ENCODE measurements around the gene LGALS9.
"Not testable (repeated sequence)": the region's sequence is repeated elsewhere in the genome, so short reads cannot be mapped to it uniquely, and the experiment has no call there.

Gene LGALS9

GRCh38 chr17:27644586-27644985 lies 13.6 kb downstream of the LGALS9 start:
- in situ Hi-C loops (cut with HindIII; ENCODE audit: low pct_ligation_motif_present, low pct_unique_long_range_greater_than_20kb, low sequenced_read_pairs): no loop called here
- DNase-seq: no peak

- in situ Hi-C loops (cut with HindIII; ENCODE audit: low pct_ligation_motif_present, low pct_unique_long_range_greater_than_20kb, low sequenced_read_pairs); DNase-seq: not testable (repeated sequence)
Measured at GRCh38 chr17:27645621-27646020, 14.6 kb downstream of the LGALS9 start.

GRCh38 chr17:27646232-27646631 lies 15.2 kb downstream of the LGALS9 start:
- DNase-seq: no peak
- in situ Hi-C loops (cut with HindIII; ENCODE audit: low pct_ligation_motif_present, low pct_unique_long_range_greater_than_20kb, low sequenced_read_pairs): no loop called here

- DNase-seq: no peak
- in situ Hi-C loops (cut with HindIII; ENCODE audit: low pct_ligation_motif_present, low pct_unique_long_range_greater_than_20kb, low sequenced_read_pairs): no loop called here
Measured at GRCh38 chr17:27647765-27648164, 16.8 kb downstream of the LGALS9 start.

- in situ Hi-C loops (cut with HindIII; ENCODE audit: low pct_ligation_motif_present, low pct_unique_long_range_greater_than_20kb, low sequenced_read_pairs); DNase-seq: not testable (repeated sequence)
Measured at GRCh38 chr17:27649111-27649571, 18.2 kb downstream of the LGALS9 start.

- in situ Hi-C loops (cut with HindIII; ENCODE audit: low pct_ligation_motif_present, low pct_unique_long_range_greater_than_20kb, low sequenced_read_pairs): no loop called here
- DNase-seq: no peak
Measured at GRCh38 chr17:27649929-27650328, 18.9 kb downstream of the LGALS9 start.

GRCh38 chr17:27650836-27651235 lies 19.8 kb downstream of the LGALS9 start:
- no peak for DNase-seq
- in situ Hi-C loops (cut with HindIII; ENCODE audit: low pct_ligation_motif_present, low pct_unique_long_range_greater_than_20kb, low sequenced_read_pairs): no loop called here

- peak; percentile 49 for DNase-seq
- in situ Hi-C loops (cut with HindIII; ENCODE audit: low pct_ligation_motif_present, low pct_unique_long_range_greater_than_20kb, low sequenced_read_pairs): no loop called here
Measured at GRCh38 chr17:27651411-27652345, 20.7 kb downstream of the LGALS9 start.

- in situ Hi-C loops (cut with HindIII; ENCODE audit: low pct_ligation_motif_present, low pct_unique_long_range_greater_than_20kb, low sequenced_read_pairs); DNase-seq: not testable (repeated sequence)
Measured at GRCh38 chr17:27653449-27653971, 22.5 kb downstream of the LGALS9 start.

GRCh38 chr17:27654136-27654535 lies 23.1 kb downstream of the LGALS9 start:
- no peak for DNase-seq
- in situ Hi-C loops (cut with HindIII; ENCODE audit: low pct_ligation_motif_present, low pct_unique_long_range_greater_than_20kb, low sequenced_read_pairs): no loop called here

GRCh38 chr17:27654654-27655524 lies 23.9 kb downstream of the LGALS9 start:
- in situ Hi-C loops (cut with HindIII; ENCODE audit: low pct_ligation_motif_present, low pct_unique_long_range_greater_than_20kb, low sequenced_read_pairs): no loop called here
- DNase-seq: peak; percentile 78

- in situ Hi-C loops (cut with HindIII; ENCODE audit: low pct_ligation_motif_present, low pct_unique_long_range_greater_than_20kb, low sequenced_read_pairs); DNase-seq: not testable (repeated sequence)
Measured at GRCh38 chr17:27655525-27656111, 24.6 kb downstream of the LGALS9 start.

GRCh38 chr17:27656620-27657019 lies 25.6 kb downstream of the LGALS9 start:
- in situ Hi-C loops (cut with HindIII; ENCODE audit: low pct_ligation_motif_present, low pct_unique_long_range_greater_than_20kb, low sequenced_read_pairs); DNase-seq: not testable (repeated sequence)

GRCh38 chr17:27657620-27658019 lies 26.6 kb downstream of the LGALS9 start:
- in situ Hi-C loops (cut with HindIII; ENCODE audit: low pct_ligation_motif_present, low pct_unique_long_range_greater_than_20kb, low sequenced_read_pairs): no loop called here
- DNase-seq: peak; percentile 44

GRCh38 chr17:27659683-27660082 lies 28.7 kb downstream of the LGALS9 start:
- DNase-seq: no peak
- in situ Hi-C loops (cut with HindIII; ENCODE audit: low pct_ligation_motif_present, low pct_unique_long_range_greater_than_20kb, low sequenced_read_pairs): no loop called here

GRCh38 chr17:27660436-27660835 lies 29.4 kb downstream of the LGALS9 start:
- no peak for DNase-seq
- in situ Hi-C loops (cut with HindIII; ENCODE audit: low pct_ligation_motif_present, low pct_unique_long_range_greater_than_20kb, low sequenced_read_pairs): no loop called here

- in situ Hi-C loops (cut with HindIII; ENCODE audit: low pct_ligation_motif_present, low pct_unique_long_range_greater_than_20kb, low sequenced_read_pairs): no loop called here
Measured at GRCh38 chr17:27663936-27664605, 33.1 kb downstream of the LGALS9 start.

GRCh38 chr17:27664606-27664965 lies 33.6 kb downstream of the LGALS9 start:
- no peak for DNase-seq
- in situ Hi-C loops (cut with HindIII; ENCODE audit: low pct_ligation_motif_present, low pct_unique_long_range_greater_than_20kb, low sequenced_read_pairs): no loop called here

More at GRCh38 chr17:27663936-27664605, 33.1 kb downstream of the LGALS9 start:
- no peak for DNase-seq
